NB4 (cell line): ENCODE measurements around the gene INPP5D.

ENCODE experiments used
- CTCF ChIP-seq: IDR thresholded peaks from one replicate; pipeline ENCODE4 v1.5.1; 2012; ENCODE audit warnings: low read depth, low read length
- MYC ChIP-seq: IDR thresholded peaks from 2 replicates; pipeline ENCODE4 v1.6.1; 2011; ENCODE audit warnings: low read depth, low read length
- TF ChIP-seq, protein P1 (sequence below): IDR thresholded peaks from 2 replicates; pipeline ENCODE4 v1.6.1; 2011; ENCODE audit warnings: low read depth, low read length

- TF ChIP-seq CTCF (no peak), MYC (no peak)
- TF ChIP-seq, protein P1, sequence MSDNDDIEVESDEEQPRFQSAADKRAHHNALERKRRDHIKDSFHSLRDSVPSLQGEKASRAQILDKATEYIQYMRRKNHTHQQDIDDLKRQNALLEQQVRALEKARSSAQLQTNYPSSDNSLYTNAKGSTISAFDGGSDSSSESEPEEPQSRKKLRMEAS: no peak
Measured at GRCh38 chr2:233186851-233187250, 126.7 kb downstream of the INPP5D start.
